ENCODE results near the gene ZNF444.

Gene ZNF444

GRCh38 chr19:56133858-56134653 lies 7.0 kb upstream of the ZNF444 start:
- TF ChIP-seq CTCF (IDR thresholded peaks at IDR 0.05; ENCODE audit: low read depth, low read length, missing control alignments): no peak
- no peak overlapping the region; the same call in 1 of the 2 replicates for H3K4me3 ChIP-seq (ENCODE audit: low read depth, low read length)
- no peak for DNase-seq (ENCODE audit: low read depth)

GRCh38 chr19:56134654-56134921 lies 6.5 kb upstream of the ZNF444 start:
- no peak overlapping the region for H3K4me3 ChIP-seq (ENCODE audit: low read depth, low read length)
- TF ChIP-seq CTCF (IDR thresholded peaks at IDR 0.05; ENCODE audit: low read depth, low read length, missing control alignments): no peak
- no peak for DNase-seq (ENCODE audit: low read depth)

GRCh38 chr19:56136362-56136761 lies 4.7 kb upstream of the ZNF444 start:
- no peak overlapping the region for H3K4me3 ChIP-seq (ENCODE audit: low read depth, low read length)
- no peak for TF ChIP-seq CTCF (IDR thresholded peaks at IDR 0.05; ENCODE audit: low read depth, low read length, missing control alignments)
- DNase-seq (ENCODE audit: low read depth): no peak

GRCh38 chr19:56137405-56137804 lies 3.7 kb upstream of the ZNF444 start:
- H3K4me3 ChIP-seq (ENCODE audit: low read depth, low read length): no peak overlapping the region
- no peak for DNase-seq (ENCODE audit: low read depth)
- no peak for TF ChIP-seq CTCF (IDR thresholded peaks at IDR 0.05; ENCODE audit: low read depth, low read length, missing control alignments)

GRCh38 chr19:56138069-56138468 lies 3.0 kb upstream of the ZNF444 start:
- DNase-seq (ENCODE audit: low read depth): no peak
- no peak for TF ChIP-seq CTCF (IDR thresholded peaks at IDR 0.05; ENCODE audit: low read depth, low read length, missing control alignments)
- no peak overlapping the region for H3K4me3 ChIP-seq (ENCODE audit: low read depth, low read length)

GRCh38 chr19:56139847-56140582 lies 1.1 kb upstream of the ZNF444 start:
- TF ChIP-seq CTCF (IDR thresholded peaks at IDR 0.05; ENCODE audit: low read depth, low read length, missing control alignments): no peak
- H3K4me3 ChIP-seq (ENCODE audit: low read depth, low read length): peak overlapping the region; percentile 88
- DNase-seq (ENCODE audit: low read depth): no peak
